GM18909 (cell line): Measurements from ENCODE around the gene OR9G4.

Experiments used
- ATAC-seq: cut with Tn5 transposase; IDR thresholded peaks from one replicate; pipeline ENCODE4 v1.9.1; 2021; ENCODE audit warnings: mild to moderate bottlenecking; ENCODE audit not compliant: unreplicated experiment, poor library complexity

OR9G4 gene

GRCh38 chr11:56748597-56748996 is at the start of gene OR9G4:
Gene OR9G4, minus strand, starts transcription at chr11:56748697. Its CDS starts 4,931 bp downstream, at chr11:56743766.
- no peak for ATAC-seq

DNA sequence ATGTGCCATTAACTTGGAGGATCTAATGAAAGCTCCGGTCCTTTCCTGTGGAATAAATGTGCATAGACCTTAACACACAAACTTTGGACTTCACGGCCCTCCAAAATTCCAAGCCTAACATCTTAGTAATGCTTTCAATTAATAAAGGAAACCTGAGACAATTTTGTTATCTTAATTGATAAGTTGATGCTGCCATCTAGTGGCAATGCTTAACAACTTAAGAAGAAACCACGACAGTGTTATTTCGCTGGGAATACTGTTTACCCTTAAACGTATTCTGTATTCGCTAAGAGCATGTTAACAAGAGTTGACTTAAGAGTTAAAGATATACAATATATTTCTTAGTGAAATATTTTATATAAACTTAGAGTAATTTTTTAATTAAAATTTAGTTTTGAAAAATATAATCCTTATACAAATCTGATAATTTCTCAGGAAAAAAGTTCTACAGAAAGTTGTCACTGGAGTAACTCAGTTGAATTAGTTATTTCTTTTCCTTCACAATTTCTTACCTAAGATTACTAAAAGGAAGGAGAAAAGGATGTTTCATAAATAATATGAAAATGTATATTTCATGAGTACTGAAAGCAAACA is 35.0 kb upstream of the OR9G4 start:
- ATAC-seq, result no peak

- peak; percentile 80 for ATAC-seq
Measured at GRCh38 chr11:56782167-56782847, 33.8 kb upstream of the OR9G4 start.

- ATAC-seq, result no peak
Measured at GRCh38 chr11:56776809-56777208, 28.3 kb upstream of the OR9G4 start.

- no peak for ATAC-seq
Measured at GRCh38 chr11:56764976-56765375, 16.5 kb upstream of the OR9G4 start.

DNA sequence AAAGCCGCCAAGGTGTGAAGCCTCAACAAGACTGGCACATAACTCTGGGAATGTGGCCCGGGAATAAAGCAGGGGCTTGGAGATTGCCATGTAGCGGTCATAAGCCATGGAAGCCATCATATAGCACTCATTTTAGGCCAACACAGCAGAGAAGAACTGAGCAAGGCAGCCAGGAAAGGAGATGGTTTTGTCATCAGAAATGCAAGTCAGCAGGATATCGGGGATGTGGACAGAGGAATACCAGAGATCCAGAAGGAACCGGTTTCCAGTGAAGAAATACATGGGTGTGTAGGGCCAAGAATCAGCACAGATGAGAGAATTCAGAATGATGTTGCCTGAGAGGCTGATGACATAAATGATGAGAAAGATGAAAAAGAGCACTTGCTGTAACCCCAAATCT is 3.0 kb upstream of the OR9G4 start:
- ATAC-seq, result no peak

GRCh38 chr11:56750190-56750589 is 1.7 kb upstream of the OR9G4 start:
- ATAC-seq, result no peak

GRCh38 chr11:56740886-56741285 is 7.6 kb downstream of the OR9G4 start:
- no peak for ATAC-seq

- ATAC-seq, result no peak
Measured at GRCh38 chr11:56740107-56740506, 8.4 kb downstream of the OR9G4 start.

GRCh38 chr11:56720513-56720912 is 28.0 kb downstream of the OR9G4 start:
- ATAC-seq, result no peak

DNA sequence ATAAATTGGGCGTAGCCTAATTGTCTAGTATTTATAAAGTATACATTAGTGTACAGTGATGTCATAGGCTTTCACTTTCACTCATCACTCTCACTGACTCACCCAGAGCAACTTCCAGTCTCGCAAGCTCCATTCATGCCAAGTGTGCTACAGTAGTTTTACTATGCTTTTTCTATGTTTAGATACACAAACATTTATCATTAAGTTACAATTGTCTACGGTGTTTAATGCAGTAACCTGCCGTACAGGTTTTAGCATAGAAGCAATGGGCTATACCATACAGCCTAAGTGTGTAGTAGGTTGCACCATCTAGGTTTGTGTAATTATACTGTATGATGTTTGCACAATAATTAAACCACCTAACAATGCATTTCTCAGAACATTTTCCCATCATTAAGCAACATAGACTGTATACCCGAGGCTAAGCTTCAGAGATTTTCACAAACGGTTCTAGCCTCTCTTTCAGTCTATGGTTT is 32.1 kb downstream of the OR9G4 start:
- ATAC-seq, result no peak

DNA sequence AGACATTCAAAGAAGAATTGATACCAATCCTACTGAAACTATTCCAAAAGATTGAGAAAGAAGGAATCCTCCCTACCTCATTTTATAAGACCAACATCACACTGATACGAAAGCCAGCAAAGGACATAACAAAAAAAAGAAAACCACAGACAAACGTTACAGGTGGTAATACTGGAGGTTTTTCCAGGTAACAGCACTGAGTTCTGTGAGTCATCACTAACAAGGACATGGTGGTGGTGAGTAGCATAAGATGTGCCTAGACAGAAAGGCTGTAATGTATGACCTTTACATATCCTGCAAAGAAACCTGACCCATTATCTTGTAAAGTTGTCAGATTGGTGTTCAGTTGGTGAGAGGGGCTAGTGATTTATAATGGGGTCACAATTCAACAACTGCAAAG is 34.3 kb downstream of the OR9G4 start:
- no peak for ATAC-seq

- ATAC-seq, result no peak
Measured at GRCh38 chr11:56706486-56706885, 42.0 kb downstream of the OR9G4 start.

DNA sequence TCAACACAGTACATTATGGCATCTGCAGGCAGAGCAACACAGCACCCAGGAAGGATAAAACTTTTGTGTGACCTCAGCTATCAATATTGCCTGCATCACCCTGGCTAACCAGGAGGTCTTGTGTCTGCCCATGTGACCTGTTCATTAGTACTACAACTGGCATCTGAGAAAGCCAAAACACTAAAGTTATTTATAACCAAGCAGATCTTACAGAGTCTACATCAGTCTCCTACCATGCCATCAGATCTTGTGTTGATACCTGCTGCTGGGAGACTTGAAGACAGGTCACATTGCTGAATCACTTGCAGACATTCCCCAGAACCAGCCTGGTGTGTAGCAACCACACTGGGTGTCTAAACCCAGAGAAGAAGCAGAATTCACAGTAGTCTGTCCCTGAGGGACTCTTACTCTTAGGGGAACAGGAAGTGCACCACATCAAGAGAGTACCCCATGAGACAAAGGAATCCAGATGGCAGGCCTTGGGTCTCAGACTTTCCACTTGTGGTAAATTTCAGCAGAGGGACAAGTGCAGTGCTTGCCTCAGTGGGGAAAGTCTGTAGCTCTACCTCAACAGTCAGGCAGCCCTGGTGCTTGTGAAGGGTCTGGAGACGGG is 42.6 kb downstream of the OR9G4 start:
- no peak for ATAC-seq

DNA sequence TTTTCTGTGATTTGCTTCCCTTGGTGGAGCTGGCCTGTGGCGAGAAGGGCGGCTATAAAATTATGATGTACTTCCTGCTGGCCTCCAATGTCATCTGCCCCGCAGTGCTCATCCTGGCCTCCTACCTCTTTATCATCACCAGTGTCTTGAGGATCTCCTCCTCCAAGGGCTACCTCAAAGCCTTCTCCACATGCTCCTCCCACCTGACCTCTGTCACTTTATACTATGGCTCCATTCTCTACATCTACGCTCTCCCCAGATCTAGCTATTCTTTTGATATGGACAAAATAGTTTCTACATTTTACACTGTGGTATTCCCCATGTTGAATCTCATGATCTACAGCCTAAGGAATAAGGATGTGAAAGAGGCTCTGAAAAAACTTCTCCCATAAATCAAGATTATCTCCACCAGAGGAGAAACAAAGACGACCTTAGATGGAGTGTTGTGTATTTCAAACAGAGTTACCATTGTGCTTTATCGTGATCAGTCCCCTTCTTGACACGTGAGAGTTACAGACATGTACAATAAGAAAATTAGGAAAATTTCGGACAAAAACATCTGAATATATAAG is 47.5 kb downstream of the OR9G4 start:
- no peak for ATAC-seq

DNA sequence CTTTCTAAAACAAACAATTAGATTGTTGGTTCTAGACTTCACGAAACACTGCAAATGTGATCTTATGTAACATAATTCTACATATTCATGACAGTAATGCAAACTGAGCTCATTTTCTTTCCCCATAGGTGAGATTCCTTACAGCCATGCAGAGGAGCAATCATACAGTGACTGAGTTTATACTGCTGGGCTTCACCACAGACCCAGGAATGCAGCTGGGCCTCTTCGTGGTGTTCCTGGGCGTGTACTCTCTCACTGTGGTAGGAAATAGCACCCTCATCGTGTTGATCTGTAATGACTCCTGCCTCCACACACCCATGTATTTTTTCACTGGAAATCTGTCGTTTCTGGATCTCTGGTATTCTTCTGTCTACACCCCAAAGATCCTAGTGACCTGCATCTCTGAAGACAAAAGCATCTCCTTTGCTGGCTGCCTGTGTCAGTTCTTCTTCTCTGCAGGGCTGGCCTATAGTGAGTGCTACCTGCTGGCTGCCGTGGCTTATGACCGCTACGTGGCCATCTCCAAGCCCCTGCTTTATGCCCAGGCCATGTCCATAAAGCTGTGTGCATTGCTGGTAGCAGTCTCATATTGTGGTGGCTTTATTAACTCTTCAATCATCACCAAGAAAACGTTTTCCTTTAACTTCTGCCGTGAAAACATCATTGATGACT is 48.1 kb downstream of the OR9G4 start:
- no peak for ATAC-seq

DNA sequence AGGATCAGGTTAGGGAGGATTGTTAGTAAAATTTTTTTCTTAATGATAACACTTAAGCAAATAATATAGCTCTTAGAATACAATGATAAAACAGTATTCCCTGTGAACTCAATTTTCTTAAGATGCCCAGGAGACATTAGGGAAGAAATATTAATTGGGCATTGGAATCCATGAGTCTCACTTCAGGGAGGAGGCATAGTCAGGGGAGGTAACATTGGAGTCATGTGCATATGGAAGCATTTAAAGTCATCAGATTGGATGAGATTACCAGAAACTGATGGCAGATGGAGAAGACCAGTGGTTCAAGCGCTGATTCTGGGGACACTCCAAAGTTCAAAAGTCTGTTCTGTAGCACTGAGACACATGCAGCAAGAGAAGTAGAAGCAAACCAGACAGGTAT is 49.7 kb downstream of the OR9G4 start, which contains the start of gene OR9G1:
TSS of gene OR9G1 (plus strand) at position 301 of the 400 bp plus-strand sequence. CDS start 1,293 bp downstream, outside the sequence.
- no peak for ATAC-seq

DNA sequence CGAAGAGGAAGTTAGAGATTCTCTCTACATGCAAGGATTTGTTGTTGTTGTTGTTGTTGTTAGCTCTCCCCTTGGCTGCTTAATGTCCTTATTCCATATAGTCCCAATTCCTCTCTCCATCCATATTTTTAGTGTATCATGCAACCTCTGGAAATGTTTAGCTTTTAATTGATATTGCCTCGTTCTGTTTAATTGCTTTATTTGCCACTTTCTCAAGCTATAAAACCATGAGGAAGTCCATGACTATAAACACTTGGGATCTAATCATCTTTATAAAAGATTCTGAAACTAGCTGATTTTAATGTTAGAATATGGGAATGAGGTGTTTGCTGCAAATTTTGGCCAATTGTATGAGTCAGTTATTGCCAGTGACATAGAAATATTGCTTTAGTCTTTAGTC is 55.1 kb downstream of the OR9G4 start:
- ATAC-seq, result no peak
